Left lobe of liver (tissue), 2 donors: ENCODE results near the gene TCP10L. TPM values are rescaled to one million over a fixed set of nuclear protein-coding genes. Genes with fewer than 3 reads are reported as not detected.
"Not testable (repeated sequence)": the region's sequence is repeated elsewhere in the genome, so short reads cannot be mapped to it uniquely, and the experiment has no call there.

Source experiments
- ATAC-seq: fragments of 200-7000 bp; cut with Tn5 transposase; one replicate; pipeline ENCODE4 v1.9.1; 2020; ENCODE audit warnings: mild to moderate bottlenecking, moderate library complexity
- DNase-seq: peaks from one replicate; pipeline ENCODE4 v3.0.0-alpha.2; 2020; ENCODE audit warnings: low spot score
- total RNA-seq: library from RNA; stranded (reverse); gene quantifications from one replicate; pipeline ENCODE4 v1.2.1, GENCODE V29; 2021
- donor health status: DM: no; HTN: no; CAD: no; lungs with moderate emphysema.
- donor health status: DM: no; HTN: yes; CAD: no.

Gene TCP10L
- total RNA-seq, 1 donor from 2014 or later = 4.1 TPM

DNA sequence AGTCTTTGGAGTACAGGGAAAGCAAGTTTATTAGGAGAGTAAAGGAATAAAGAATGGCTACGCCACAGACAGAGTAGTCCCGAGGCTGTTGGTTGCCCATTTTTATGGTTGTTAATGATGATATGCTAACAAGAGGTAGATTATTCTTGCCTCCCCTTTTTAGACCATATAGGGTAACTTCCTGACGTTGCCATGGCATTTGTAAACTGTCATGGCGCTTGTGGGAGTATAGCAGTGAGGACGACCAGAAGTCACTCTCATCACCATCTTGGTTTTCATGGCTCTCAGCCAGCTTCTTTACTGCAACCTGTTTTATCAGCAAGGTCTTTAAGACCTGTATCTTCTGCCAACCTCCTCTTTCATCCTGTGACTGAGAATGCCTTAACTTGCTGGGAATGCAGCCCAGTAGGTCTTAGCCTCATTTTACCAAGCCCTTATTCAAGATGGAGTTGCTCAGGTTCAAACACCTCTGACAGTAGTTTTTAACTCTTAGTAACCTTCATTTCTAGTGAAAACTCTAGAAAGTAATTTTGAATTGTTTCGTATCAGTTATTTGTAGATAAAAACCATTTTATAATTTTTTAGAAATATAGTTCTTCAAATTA, 26.2 kb downstream of the TCP10L start:
- ATAC-seq = no peak
- DNase-seq = no peak

GRCh38 chr21:32558106-32558505, 27.2 kb downstream of the TCP10L start:
- ATAC-seq (no peak), DNase-seq (no peak)

DNA sequence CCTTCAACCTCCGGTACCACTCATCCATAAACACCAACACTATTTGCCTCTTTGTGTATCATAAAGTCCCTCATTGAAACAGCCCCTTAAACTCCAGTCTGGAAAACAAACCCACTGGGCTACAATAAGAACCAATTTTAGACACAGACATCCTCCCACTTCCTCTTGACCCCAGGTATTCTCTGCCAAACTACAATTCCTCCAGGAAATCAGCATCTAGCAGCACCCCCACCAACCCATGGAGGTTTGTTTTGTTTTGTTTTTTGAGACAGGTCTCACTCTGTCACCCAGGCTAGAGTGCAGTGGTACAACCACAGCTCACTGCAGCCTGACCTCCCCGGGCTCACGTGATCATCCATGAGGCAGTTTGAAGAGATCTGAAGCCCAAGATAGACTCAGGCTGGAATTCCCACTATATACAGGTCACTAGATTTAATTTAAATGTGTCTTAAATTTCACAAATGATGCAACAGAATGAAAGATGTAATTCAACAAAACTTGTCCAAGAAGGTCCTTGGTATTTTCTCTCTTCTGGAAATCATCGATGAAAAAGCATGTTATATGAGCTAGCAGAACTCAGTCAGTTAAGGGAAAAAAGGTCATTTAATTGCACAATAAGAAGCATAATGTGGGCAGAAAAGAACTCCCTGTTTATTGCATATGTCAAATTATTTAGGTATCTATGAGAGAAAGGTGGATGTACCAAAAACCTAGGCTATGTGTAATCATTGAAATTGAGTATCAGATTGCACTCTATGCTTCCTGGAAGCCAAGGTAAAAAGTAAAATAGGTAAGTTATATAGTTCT, 30.3 kb downstream of the TCP10L start:
- ATAC-seq = no peak
- DNase-seq = no peak

GRCh38 chr21:32549886-32550285, 35.4 kb downstream of the TCP10L start:
- ATAC-seq = no peak
- no peak for DNase-seq

- DNase-seq = no peak
- ATAC-seq = no peak
Observed at GRCh38 chr21:32549440-32549839, 35.9 kb downstream of the TCP10L start.

DNA sequence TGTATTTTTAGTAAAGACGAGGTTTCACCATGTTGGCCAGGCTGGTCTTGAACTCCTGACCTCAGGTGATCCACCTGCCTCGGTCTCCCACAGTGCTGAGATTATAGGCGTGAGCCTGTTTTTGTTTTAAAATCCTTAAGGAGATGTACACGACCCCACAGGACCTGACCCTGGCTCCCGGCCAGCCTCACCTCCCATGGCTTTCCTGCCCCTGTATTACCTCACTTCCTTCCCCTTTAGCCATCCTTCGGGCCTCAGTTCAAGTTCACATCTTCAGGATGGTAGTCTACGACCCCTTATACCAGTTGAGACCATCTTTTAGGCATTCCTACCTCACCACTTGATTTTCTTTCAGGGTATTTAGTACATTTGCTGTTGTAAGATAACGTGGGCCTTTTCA, 36.3 kb downstream of the TCP10L start:
- ATAC-seq (no peak), DNase-seq (no peak)

- DNase-seq (no peak), ATAC-seq (no peak)
Observed at GRCh38 chr21:32547018-32547417, 38.3 kb downstream of the TCP10L start.

DNA sequence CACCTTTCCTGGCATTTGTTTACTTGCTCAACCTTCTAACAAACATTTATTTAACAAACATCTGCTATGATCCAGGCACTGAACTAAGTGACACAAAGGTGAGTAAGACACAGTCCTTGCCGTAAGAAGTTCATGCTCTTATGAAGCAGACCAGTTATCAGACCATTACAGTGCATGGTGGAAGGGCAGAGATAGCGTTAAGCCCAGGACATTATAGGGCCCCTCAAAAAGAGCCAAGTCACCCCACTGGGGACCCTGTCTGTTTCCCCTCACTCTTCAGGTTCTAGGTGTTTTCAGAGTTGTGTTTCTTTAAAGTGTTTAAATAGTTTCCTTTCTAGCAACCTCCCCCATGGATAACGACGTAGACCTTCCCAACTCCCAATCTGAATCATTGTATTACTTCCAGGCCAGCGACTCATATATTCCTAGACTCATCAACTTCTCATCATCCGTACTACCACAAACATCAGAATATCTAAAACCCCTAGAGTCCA, 39.3 kb downstream of the TCP10L start:
- no peak for DNase-seq
- ATAC-seq = no peak

DNA sequence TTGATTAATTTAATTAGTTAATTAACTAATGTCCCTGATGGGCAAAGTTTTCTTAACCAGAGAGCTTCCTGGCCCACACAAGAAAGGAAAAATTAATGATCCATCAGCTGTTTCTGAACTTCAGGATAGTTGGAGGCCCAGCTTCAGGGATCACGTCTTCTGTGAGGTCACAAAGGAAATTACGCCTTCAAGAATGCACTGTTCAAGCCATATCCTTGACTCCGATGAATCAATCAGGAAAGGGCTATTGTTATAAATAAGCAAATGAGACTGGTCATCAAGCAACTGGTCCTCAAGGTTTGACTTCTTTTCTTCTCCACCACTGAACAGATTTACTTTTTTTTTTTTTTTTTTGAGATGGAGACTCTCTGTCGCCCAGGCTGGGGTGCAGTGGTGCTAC, 40.6 kb downstream of the TCP10L start:
- no peak for ATAC-seq
- DNase-seq = no peak

DNA sequence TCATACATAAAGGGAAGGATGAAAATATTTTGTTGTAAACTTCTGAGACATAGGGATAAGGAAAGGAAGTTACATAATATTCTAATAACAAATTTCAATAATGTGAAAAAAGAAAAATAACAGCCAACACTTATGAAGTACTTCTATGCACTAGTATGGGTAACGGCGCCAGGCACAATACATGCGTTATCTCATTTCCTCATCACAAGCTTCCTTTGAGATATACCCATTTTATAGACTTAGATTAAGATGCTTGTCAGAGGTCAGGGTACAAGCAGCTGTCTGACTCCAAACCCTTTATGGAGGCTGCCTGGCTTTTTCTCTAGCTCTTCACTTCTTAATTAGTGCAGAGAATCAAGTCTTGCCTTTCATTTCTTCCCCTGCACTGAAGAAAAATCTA, 41.3 kb downstream of the TCP10L start:
- DNase-seq (no peak), ATAC-seq (no peak)

GRCh38 chr21:32543056-32543455, 42.3 kb downstream of the TCP10L start:
- DNase-seq, ATAC-seq: not testable (repeated sequence)

DNA sequence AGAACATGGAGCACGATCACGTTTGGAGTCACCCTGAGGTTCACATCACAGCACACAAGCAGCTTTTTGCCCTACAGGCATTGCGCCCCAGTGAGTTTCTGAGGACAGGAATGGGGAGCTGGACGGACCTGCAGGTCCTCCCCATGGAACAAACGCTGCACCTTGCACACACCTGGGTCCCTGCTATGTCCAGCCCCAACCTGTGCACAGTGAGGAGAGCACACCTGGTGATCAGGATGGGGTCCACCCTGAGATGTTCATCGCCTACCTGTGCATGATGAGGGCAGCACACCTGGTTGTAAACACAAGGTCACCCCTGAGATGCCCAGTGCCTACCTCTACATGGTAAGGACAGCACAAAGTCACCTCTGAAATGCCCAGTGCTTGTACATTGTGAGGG, 45.9 kb downstream of the TCP10L start:
- ATAC-seq (no peak), DNase-seq (no peak)

DNA sequence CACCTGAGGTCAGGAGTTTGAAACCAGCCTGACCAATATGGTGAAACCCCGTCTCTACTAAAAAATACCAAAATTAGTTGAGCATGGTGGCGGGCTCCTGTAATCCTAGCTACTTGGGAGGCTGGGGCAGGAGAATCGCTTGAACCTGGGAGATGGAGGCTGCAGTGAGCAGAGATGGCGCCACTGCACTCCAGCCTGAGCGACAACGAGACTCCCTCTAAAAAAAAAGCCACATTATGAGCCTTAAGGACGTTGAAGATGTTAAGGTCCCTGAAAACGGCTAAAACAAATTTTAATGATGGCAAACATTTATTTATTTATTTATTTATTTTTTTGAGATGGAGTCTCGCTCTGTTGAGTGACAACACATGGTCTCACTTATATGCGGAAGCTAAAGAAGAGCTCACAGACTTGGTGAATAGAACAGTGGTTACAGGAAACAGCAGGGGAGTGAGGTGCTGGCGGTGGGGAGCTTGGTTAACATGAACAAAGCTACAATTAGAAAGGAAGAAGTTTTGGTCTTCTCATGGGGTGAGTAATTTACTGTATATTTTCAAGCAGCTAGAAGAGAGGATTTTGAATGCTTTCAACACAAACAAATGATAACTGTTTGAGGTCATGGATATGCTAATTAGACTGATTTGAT, 47.1 kb downstream of the TCP10L start:
- ATAC-seq (no peak), DNase-seq (no peak)

- ATAC-seq (no peak), DNase-seq (no peak)
Observed at GRCh38 chr21:32537569-32537881, 47.8 kb downstream of the TCP10L start.

GRCh38 chr21:32535612-32536011, 49.7 kb downstream of the TCP10L start:
- DNase-seq = no peak
- no peak for ATAC-seq

- DNase-seq (no peak), ATAC-seq (no peak)
Observed at GRCh38 chr21:32534113-32534512, 51.2 kb downstream of the TCP10L start.

GRCh38 chr21:32533611-32534010, 51.7 kb downstream of the TCP10L start:
- DNase-seq = no peak
- ATAC-seq = no peak

- DNase-seq (no peak), ATAC-seq (no peak)
Observed at GRCh38 chr21:32533053-32533452, 52.3 kb downstream of the TCP10L start.

GRCh38 chr21:32532636-32533035, 52.7 kb downstream of the TCP10L start:
- ATAC-seq (no peak), DNase-seq (no peak)

DNA sequence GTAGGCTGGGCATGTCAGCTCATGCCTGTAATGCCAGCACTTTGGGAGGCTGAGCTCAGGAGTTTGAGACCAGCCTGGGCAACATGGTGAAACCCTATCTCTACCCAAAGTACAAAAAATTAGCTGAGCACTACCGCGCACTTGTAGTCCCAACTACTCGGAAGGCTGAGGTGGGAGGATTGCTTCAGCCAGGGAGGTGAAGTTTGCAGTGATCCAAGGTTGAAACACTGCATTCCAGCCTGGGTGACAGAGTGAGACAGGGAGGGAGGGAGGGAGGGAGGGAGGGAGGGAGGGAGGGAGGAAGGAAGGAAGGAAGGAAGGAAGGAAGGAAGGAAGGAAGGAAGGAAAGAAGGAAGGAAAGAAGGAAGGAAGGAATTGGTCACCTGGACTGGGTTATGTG, 53.8 kb downstream of the TCP10L start:
- not testable (repeated sequence) for ATAC-seq, DNase-seq

GRCh38 chr21:32530809-32531208, 54.5 kb downstream of the TCP10L start:
- ATAC-seq, DNase-seq: not testable (repeated sequence)

GRCh38 chr21:32529679-32530078, 55.6 kb downstream of the TCP10L start:
- DNase-seq (no peak), ATAC-seq (no peak)
